Adipocyte (in vitro differentiated cells): Measurements from ENCODE around the gene LNPK.
A peak's percentile ranks its signal among the peaks of the same experiment; 100 is the strongest.

ENCODE experiments used
- DNase-seq: peaks from one replicate; pipeline ENCODE4 v3.0.0-alpha.2; 2015; ENCODE audit warnings: low read depth
- H3K27me3 ChIP-seq: replicated peaks from 2 replicates; pipeline ENCODE4 v1.7.0; 2013; ENCODE audit warnings: mild to moderate bottlenecking, low read length, moderate library complexity; ENCODE audit not compliant: control insufficient read depth, insufficient read depth
- H3K36me3 ChIP-seq: 2 replicates; pipeline ENCODE4 v1.7.0; 2013; ENCODE audit warnings: low read length, mild to moderate bottlenecking, moderate library complexity; ENCODE audit not compliant: control insufficient read depth, insufficient read depth, severe bottlenecking
- H3K4me1 ChIP-seq: 2 replicates; pipeline ENCODE4 v1.7.0; 2013; ENCODE audit warnings: mild to moderate bottlenecking, low read length, moderate library complexity; ENCODE audit not compliant: control insufficient read depth, insufficient read depth
- H3K4me3 ChIP-seq: 2 replicates; pipeline ENCODE4 v1.7.0; 2013; ENCODE audit warnings: mild to moderate bottlenecking, low read length, moderate library complexity
- H3K9ac ChIP-seq: 2 replicates; pipeline ENCODE4 v1.7.0; 2013; ENCODE audit warnings: mild to moderate bottlenecking, low read length, moderate library complexity
- H3K9me3 ChIP-seq: 2 replicates; pipeline ENCODE4 v1.7.0; 2013; ENCODE audit warnings: mild to moderate bottlenecking, low read length, moderate library complexity; ENCODE audit not compliant: control insufficient read depth

LNPK gene

GRCh38 chr2:176001916-176002687 is at the start of gene LNPK:
TSS of gene LNPK (minus strand) at chr2:176002267. CDS start at chr2:175995584, 6,683 bp downstream.
- Histone ChIP-seq H3K27me3 (no peaks in the 10 kb centered on the region), H3K36me3 (no peaks in the 10 kb centered on the region), H3K4me1 (peaks cover 32% of the 10 kb centered on the region), H3K9ac (peak within 1 kb of the TSS; percentile 97), H3K9me3 (no peaks in the 10 kb centered on the region), H3K4me3 (peak within 1 kb of the TSS; percentile 99)
- peak; percentile 97 for DNase-seq

GRCh38 chr2:176039375-176039774 is 37.3 kb upstream of the LNPK start:
- DNase-seq: no peak
- no peaks in the 10 kb centered on the region for H3K36me3 ChIP-seq
- no peaks in the 10 kb centered on the region for H3K9me3 ChIP-seq
- no peaks in the 10 kb centered on the region for H3K27me3 ChIP-seq
- no peak overlapping the region for H3K9ac ChIP-seq
- no peak overlapping the region for H3K4me3 ChIP-seq
- no peaks in the 10 kb centered on the region for H3K4me1 ChIP-seq

GRCh38 chr2:176038694-176039093 is 36.6 kb upstream of the LNPK start:
- H3K9ac ChIP-seq: no peak overlapping the region
- H3K9me3 ChIP-seq: no peaks in the 10 kb centered on the region
- no peaks in the 10 kb centered on the region for H3K36me3 ChIP-seq
- no peak for DNase-seq
- no peaks in the 10 kb centered on the region for H3K27me3 ChIP-seq
- no peaks in the 10 kb centered on the region for H3K4me1 ChIP-seq
- no peak overlapping the region for H3K4me3 ChIP-seq

- no peaks in the 10 kb centered on the region for H3K27me3 ChIP-seq
- H3K9ac ChIP-seq: no peak overlapping the region
- H3K4me1 ChIP-seq: no peaks in the 10 kb centered on the region
- no peaks in the 10 kb centered on the region for H3K9me3 ChIP-seq
- H3K4me3 ChIP-seq: no peak overlapping the region
- no peak for DNase-seq
- H3K36me3 ChIP-seq: no peaks in the 10 kb centered on the region
These were observed 33.1 kb upstream of the LNPK start for GRCh38 chr2:176035013-176035691.

GRCh38 chr2:176027806-176028205 is 25.7 kb upstream of the LNPK start:
- Histone ChIP-seq H3K36me3 (no peaks in the 10 kb centered on the region), H3K4me1 (no peaks in the 10 kb centered on the region), H3K27me3 (no peaks in the 10 kb centered on the region), H3K9me3 (no peaks in the 10 kb centered on the region), H3K4me3 (no peak overlapping the region), H3K9ac (no peak overlapping the region)
- no peak for DNase-seq

- no peak overlapping the region for H3K4me3 ChIP-seq
- H3K9ac ChIP-seq: no peak overlapping the region
- H3K9me3 ChIP-seq: no peaks in the 10 kb centered on the region
- no peaks in the 10 kb centered on the region for H3K27me3 ChIP-seq
- H3K36me3 ChIP-seq: no peaks in the 10 kb centered on the region
- no peaks in the 10 kb centered on the region for H3K4me1 ChIP-seq
- DNase-seq: no peak
These were observed 23.9 kb upstream of the LNPK start for GRCh38 chr2:176025932-176026331.

- Histone ChIP-seq H3K9ac (no peak overlapping the region), H3K27me3 (no peaks in the 10 kb centered on the region), H3K9me3 (no peaks in the 10 kb centered on the region), H3K4me3 (no peak overlapping the region), H3K36me3 (no peaks in the 10 kb centered on the region), H3K4me1 (no peaks in the 10 kb centered on the region)
- peak; percentile 43 for DNase-seq
These were observed 22.0 kb upstream of the LNPK start for GRCh38 chr2:176024083-176024482.

- no peak for DNase-seq
- Histone ChIP-seq H3K36me3 (no peaks in the 10 kb centered on the region), H3K9ac (no peak overlapping the region), H3K4me3 (no peak overlapping the region), H3K4me1 (no peaks in the 10 kb centered on the region), H3K9me3 (no peaks in the 10 kb centered on the region), H3K27me3 (no peaks in the 10 kb centered on the region)
These were observed 20.0 kb upstream of the LNPK start for GRCh38 chr2:176022048-176022447.

GRCh38 chr2:176020400-176020799 is 18.3 kb upstream of the LNPK start:
- DNase-seq: no peak
- H3K27me3 ChIP-seq: no peaks in the 10 kb centered on the region
- H3K9me3 ChIP-seq: no peaks in the 10 kb centered on the region
- H3K4me1 ChIP-seq: no peaks in the 10 kb centered on the region
- no peaks in the 10 kb centered on the region for H3K36me3 ChIP-seq
- H3K4me3 ChIP-seq: no peak overlapping the region
- no peak overlapping the region for H3K9ac ChIP-seq

GRCh38 chr2:176018708-176019107 is 16.6 kb upstream of the LNPK start:
- DNase-seq: peak; percentile 54
- Histone ChIP-seq H3K9me3 (no peaks in the 10 kb centered on the region), H3K9ac (no peak overlapping the region), H3K36me3 (no peaks in the 10 kb centered on the region), H3K4me1 (no peaks in the 10 kb centered on the region), H3K27me3 (no peaks in the 10 kb centered on the region), H3K4me3 (no peak overlapping the region)

GRCh38 chr2:176009445-176009844 is 7.4 kb upstream of the LNPK start:
- Histone ChIP-seq H3K27me3 (no peaks in the 10 kb centered on the region), H3K36me3 (no peaks in the 10 kb centered on the region), H3K9ac (no peak overlapping the region), H3K4me3 (no peak overlapping the region), H3K4me1 (no peaks in the 10 kb centered on the region), H3K9me3 (no peaks in the 10 kb centered on the region)
- no peak for DNase-seq
